Left lung (tissue), 10 donors: Measurements from ENCODE around the gene LDLRAD3. TPM values are rescaled to one million over a fixed set of nuclear protein-coding genes. Genes with fewer than 3 reads are reported as not detected.

Source experiments
- ATAC-seq: fragments of 200-7000 bp; cut with Tn5 transposase; one replicate; pipeline ENCODE4 v1.9.1; 2020; ENCODE audit warnings: moderate library complexity
- DNase-seq, 4 donors: peaks; one replicate each; pipeline ENCODE4 v3.0.0-alpha.2; 2013 to 2020
- H3K27ac ChIP-seq, 2 donors: fragments of 200-600 bp; sonication (generic) in 1 of 2; one replicate each; pipeline versions ENCODE4 v1.5.0 to v1.8.0; 2020 to 2021
- H3K27me3 ChIP-seq, 2 donors: fragments of 200-600 bp; sonication (generic) in 1 of 2; one replicate each; pipeline versions ENCODE4 v1.5.0 to v1.8.0; 2020 to 2021
- H3K36me3 ChIP-seq, 2 donors: fragments of 200-600 bp; sonication (generic) in 1 of 2; one replicate each; pipeline versions ENCODE4 v1.5.0 to v1.8.0; 2020 to 2021
- H3K4me1 ChIP-seq, 2 donors: fragments of 200-600 bp; one replicate each; pipeline ENCODE4 v1.8.0; 2021
- H3K4me3 ChIP-seq, 2 donors: fragments of 200-600 bp; sonication (generic) in 1 of 2; one replicate each; pipeline versions ENCODE4 v1.5.0 to v1.8.0; 2020 to 2021; ENCODE audit warnings: mild to moderate bottlenecking in 1 of 2
- H3K9me3 ChIP-seq, 2 donors: fragments of 200-600 bp; sonication (generic) in 1 of 2; one replicate each; pipeline versions ENCODE4 v1.5.0 to v1.8.0; 2020 to 2021
- CTCF ChIP-seq, 2 donors: fragments of 200-600 bp; sonication (generic) in 1 of 2; IDR thresholded peaks; one replicate each; pipeline versions ENCODE4 v1.5.0 to v1.8.0; 2021; ENCODE audit warnings: antibody characterized with exemption in 2 of 2
- intact Hi-C, 2 donors: fragments of 100-400 bp; cut with DNase I; formaldehyde crosslinking; loops; one replicate each; pipeline versions ENCODE4 v1.11.2 to v1.14.2; 2022
- polyA plus RNA-seq, 6 donors: library from polyadenylated mRNA; unstranded; fragments of 120-200 nt; gene quantifications; one replicate each; pipeline ENCODE4 v1.2.1, GENCODE V29; 2013; ENCODE audit not compliant: insufficient read length in 6 of 6
- total RNA-seq, 2 donors: library from RNA; stranded (reverse); fragmentation: NEBNext Ultra II Directional; extraction: Animal tissue kit (Norgen Biotek cat#: 25700); gene quantifications; one replicate each; pipeline ENCODE4 v1.2.1, GENCODE V29; 2021
- donor health status: DM: no; HTN: yes; CAD: no.
- donor health status: DM: no; HTN: no; CAD: no.

LDLRAD3 gene
- total and polyA plus RNA-seq, 8 donors = 7.1 to 18.2 (median 16.8) TPM

GRCh38 chr11:36129955-36130354 lies 186.1 kb downstream of the LDLRAD3 start:
- Histone ChIP-seq H3K27ac (no peak overlapping the region), H3K9me3 (no peaks in the 10 kb centered on the region), H3K4me3 (no peak overlapping the region), H3K36me3 (no peaks in the 10 kb centered on the region), H3K27me3 (no peaks in the 10 kb centered on the region), H3K4me1 (peaks cover 0 to 16% of the 10 kb centered on the region in 2 donors)
- DNase-seq (no peak), ATAC-seq (no peak)
- TF ChIP-seq CTCF (IDR thresholded peaks at IDR 0.05) = no peak
- intact Hi-C loops = no loop called here

- Histone ChIP-seq H3K27ac (no peak overlapping the region), H3K27me3 (no peaks in the 10 kb centered on the region), H3K9me3 (no peaks in the 10 kb centered on the region), H3K4me3 (no peak overlapping the region), H3K36me3 (no peaks in the 10 kb centered on the region), H3K4me1 (peaks cover 0 to 16% of the 10 kb centered on the region in 2 donors)
- intact Hi-C loops = no loop called here
- no peak for TF ChIP-seq CTCF (IDR thresholded peaks at IDR 0.05)
- ATAC-seq = no peak
- no peak for DNase-seq
Measured at GRCh38 chr11:36130401-36130800, 186.5 kb downstream of the LDLRAD3 start.

GRCh38 chr11:36131721-36132397 lies 188.0 kb downstream of the LDLRAD3 start:
- Histone ChIP-seq H3K27ac (no peak overlapping the region), H3K9me3 (no peaks in the 10 kb centered on the region), H3K36me3 (no peaks in the 10 kb centered on the region), H3K4me1 (peaks cover 0 to 16% of the 10 kb centered on the region in 2 donors), H3K4me3 (no peak overlapping the region), H3K27me3 (no peaks in the 10 kb centered on the region)
- peak; percentile 43 to 61 for TF ChIP-seq CTCF (IDR thresholded peaks at IDR 0.05)
- peak in 3 of 4 donors; percentile 56 to 79 (median 56) for DNase-seq
- intact Hi-C loops = no loop called here
- ATAC-seq = peak; percentile 88

GRCh38 chr11:36132940-36133339 lies 189.1 kb downstream of the LDLRAD3 start:
- Histone ChIP-seq H3K9me3 (no peaks in the 10 kb centered on the region), H3K27me3 (no peaks in the 10 kb centered on the region), H3K27ac (no peak overlapping the region), H3K36me3 (no peaks in the 10 kb centered on the region), H3K4me1 (peaks cover 0 to 16% of the 10 kb centered on the region in 2 donors), H3K4me3 (no peak overlapping the region)
- intact Hi-C loops = no loop called here
- no peak for ATAC-seq
- DNase-seq = no peak
- no peak for TF ChIP-seq CTCF (IDR thresholded peaks at IDR 0.05)

- no peak overlapping the region for H3K27ac ChIP-seq
- H3K9me3 ChIP-seq = no peaks in the 10 kb centered on the region
- no peaks in the 10 kb centered on the region for H3K27me3 ChIP-seq
- intact Hi-C loops = no loop called here
- H3K4me1 ChIP-seq = peaks cover 0 to 16% of the 10 kb centered on the region in 2 donors
- no peak overlapping the region for H3K4me3 ChIP-seq
- TF ChIP-seq CTCF (IDR thresholded peaks at IDR 0.05) = no peak
- H3K36me3 ChIP-seq = no peaks in the 10 kb centered on the region
- ATAC-seq (no peak), DNase-seq (no peak)
Measured at GRCh38 chr11:36135076-36135475, 191.2 kb downstream of the LDLRAD3 start.
